ENCODE data around the gene CNOT8. TPM values are rescaled to one million over a fixed set of nuclear protein-coding genes. Genes with fewer than 3 reads are reported as not detected.

Gene CNOT8
- total and polyA plus RNA-seq, 2 donors (not counting 3 experiments of a cell fraction or from before 2014, with no cell fraction given): 42.6 to 53.7 TPM

DNA sequence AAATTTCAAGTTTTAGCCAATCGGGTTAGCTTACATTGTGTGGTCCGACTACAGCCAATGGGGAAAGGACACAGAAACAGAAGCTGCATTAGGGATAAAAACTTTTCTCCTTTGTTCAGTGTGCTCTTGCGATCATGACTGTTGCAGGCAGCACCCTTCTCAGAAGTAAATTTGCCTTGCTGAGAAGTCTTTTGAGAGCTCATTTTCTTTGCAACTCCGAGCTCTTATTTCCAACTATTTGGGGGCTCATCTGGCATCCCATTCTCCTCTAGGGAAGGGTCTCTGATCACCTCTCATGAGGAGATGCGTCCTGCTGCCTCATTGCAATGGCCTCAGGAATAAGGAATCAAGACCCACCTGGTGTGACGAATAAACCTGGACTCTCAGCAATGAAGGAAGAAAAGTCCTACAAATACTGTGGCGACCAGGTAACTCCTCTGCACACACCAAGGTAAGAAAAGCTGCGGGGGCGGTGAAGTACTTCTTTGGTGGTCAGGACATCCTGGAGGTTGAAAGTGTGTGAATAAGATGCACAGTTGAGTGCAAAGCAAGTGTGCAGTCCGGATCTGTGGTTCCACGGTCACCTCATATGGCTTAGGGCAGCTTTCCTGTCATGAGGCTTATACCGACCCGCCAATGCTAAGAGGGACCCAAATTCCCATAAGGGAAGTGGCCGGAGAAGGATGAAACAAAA, 20.4 kb downstream of the CNOT8 start:
- no peak overlapping the region for H3K9ac ChIP-seq (replicated peaks; ENCODE audit: extremely low read depth, insufficient read depth, low read length)
- ChIA-PET POLR2A (no interaction called here), CTCF (no interaction called here)
- BruUV-seq (replicated peaks): no TSS peak
- H3K27me3 ChIP-seq (ENCODE audit: control insufficient read depth in 2 of 2, insufficient read depth in 2 of 2, low read length in 2 of 2): no peaks in the 10 kb centered on the region
- peaks cover 4% of the 10 kb centered on the region for H3K9me3 ChIP-seq (replicated peaks; ENCODE audit: control insufficient read depth, insufficient read depth, low read length)
- dilution Hi-C loops (cut with MboI; ENCODE audit: extremely low pct_ligation_motif_present, low sequenced_read_pairs) (no loop called here), intact Hi-C loops (cut with micrococcal nuclease) (no loop called here)
- FAIRE-seq: no peak
- peaks cover 7% of the 10 kb centered on the region for H3K4me1 ChIP-seq (ENCODE audit: control insufficient read depth, extremely low read depth, insufficient read depth, low read length)
- TF ChIP-seq GATA2 (IDR thresholded peaks at IDR 0.05; ENCODE audit: insufficient read depth, insufficient read length, low read depth, low read length) (no peak), JUN (IDR thresholded peaks at IDR 0.05; ENCODE audit: borderline replicate concordance, insufficient read depth, insufficient read length, low read depth) (no peak), MYC (IDR thresholded peaks at IDR 0.05; ENCODE audit: low read depth, low read length) (no peak), POLR2A (IDR thresholded peaks at IDR 0.05; ENCODE audit: low read depth, low read length) (no peak), POLR2AphosphoS5 (IDR thresholded peaks at IDR 0.05; ENCODE audit: insufficient read depth, low read depth, low read length) (no peak), FOS (IDR thresholded peaks at IDR 0.05; ENCODE audit: borderline replicate concordance, insufficient read depth, low read length) (no peak), EZH2 (IDR thresholded peaks at IDR 0.05; ENCODE audit: borderline replicate concordance, low read depth, low read length, severe bottlenecking) (no peak)
- TF ChIP-seq, protein P1, sequence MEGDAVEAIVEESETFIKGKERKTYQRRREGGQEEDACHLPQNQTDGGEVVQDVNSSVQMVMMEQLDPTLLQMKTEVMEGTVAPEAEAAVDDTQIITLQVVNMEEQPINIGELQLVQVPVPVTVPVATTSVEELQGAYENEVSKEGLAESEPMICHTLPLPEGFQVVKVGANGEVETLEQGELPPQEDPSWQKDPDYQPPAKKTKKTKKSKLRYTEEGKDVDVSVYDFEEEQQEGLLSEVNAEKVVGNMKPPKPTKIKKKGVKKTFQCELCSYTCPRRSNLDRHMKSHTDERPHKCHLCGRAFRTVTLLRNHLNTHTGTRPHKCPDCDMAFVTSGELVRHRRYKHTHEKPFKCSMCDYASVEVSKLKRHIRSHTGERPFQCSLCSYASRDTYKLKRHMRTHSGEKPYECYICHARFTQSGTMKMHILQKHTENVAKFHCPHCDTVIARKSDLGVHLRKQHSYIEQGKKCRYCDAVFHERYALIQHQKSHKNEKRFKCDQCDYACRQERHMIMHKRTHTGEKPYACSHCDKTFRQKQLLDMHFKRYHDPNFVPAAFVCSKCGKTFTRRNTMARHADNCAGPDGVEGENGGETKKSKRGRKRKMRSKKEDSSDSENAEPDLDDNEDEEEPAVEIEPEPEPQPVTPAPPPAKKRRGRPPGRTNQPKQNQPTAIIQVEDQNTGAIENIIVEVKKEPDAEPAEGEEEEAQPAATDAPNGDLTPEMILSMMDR (IDR thresholded peaks at IDR 0.05; ENCODE audit: extremely low read depth in 1 of 2, insufficient read depth in 1 of 2, low read depth in 1 of 2, low read length in 2 of 2): no peak
- TF ChIP-seq, protein P2, sequence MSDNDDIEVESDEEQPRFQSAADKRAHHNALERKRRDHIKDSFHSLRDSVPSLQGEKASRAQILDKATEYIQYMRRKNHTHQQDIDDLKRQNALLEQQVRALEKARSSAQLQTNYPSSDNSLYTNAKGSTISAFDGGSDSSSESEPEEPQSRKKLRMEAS (IDR thresholded peaks at IDR 0.05; ENCODE audit: insufficient read depth, insufficient read length): no peak
- H3K36me3 ChIP-seq (ENCODE audit: control insufficient read depth in 2 of 2, extremely low read depth in 1 of 2, insufficient read depth in 2 of 2, low read length in 2 of 2): peaks cover 17 to 18% of the 10 kb centered on the region in 2 experiments
- no peaks in the 10 kb centered on the region for H3K79me2 ChIP-seq (ENCODE audit: control insufficient read depth, insufficient read depth, low read length)
- H3K27ac ChIP-seq (ENCODE audit: insufficient read depth, low read depth, low read length): no peak overlapping the region
- H2AFZ ChIP-seq (ENCODE audit: low read depth, low read length): no peak overlapping the region
- H3K4me3 ChIP-seq (replicated peaks in 1 of 3; ENCODE audit: insufficient read depth in 1 of 3, low read depth in 1 of 3, low read length in 3 of 3): no peak overlapping the region
- no peak for DNase-seq (ENCODE audit: low read depth, low spot score)
- H4K20me1 ChIP-seq (replicated peaks; ENCODE audit: control insufficient read depth, extremely low read depth, insufficient read depth, low read length): no peaks in the 10 kb centered on the region
- no peaks in the 10 kb centered on the region for H3K9me1 ChIP-seq (replicated peaks; ENCODE audit: control insufficient read depth, extremely low read depth, insufficient read depth, low read length)
- H3K4me2 ChIP-seq (ENCODE audit: insufficient read depth, low read length): no peak overlapping the region

Data from endothelial cell of umbilical vein (primary cell).